ENCODE results near the gene AMELY. TPM values are rescaled to one million over a fixed set of nuclear protein-coding genes. Genes with fewer than 3 reads are reported as not detected.

The AMELY gene, protein sequence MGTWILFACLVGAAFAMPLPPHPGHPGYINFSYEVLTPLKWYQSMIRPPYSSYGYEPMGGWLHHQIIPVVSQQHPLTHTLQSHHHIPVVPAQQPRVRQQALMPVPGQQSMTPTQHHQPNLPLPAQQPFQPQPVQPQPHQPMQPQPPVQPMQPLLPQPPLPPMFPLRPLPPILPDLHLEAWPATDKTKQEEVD
- not detected for total RNA-seq
- not detected for polyA plus RNA-seq (2013, experiment 1 of 2)
- not detected for polyA plus RNA-seq (2013, experiment 2 of 2)
- total RNA-seq: 0 reads per million in 172 experiments

DNA sequence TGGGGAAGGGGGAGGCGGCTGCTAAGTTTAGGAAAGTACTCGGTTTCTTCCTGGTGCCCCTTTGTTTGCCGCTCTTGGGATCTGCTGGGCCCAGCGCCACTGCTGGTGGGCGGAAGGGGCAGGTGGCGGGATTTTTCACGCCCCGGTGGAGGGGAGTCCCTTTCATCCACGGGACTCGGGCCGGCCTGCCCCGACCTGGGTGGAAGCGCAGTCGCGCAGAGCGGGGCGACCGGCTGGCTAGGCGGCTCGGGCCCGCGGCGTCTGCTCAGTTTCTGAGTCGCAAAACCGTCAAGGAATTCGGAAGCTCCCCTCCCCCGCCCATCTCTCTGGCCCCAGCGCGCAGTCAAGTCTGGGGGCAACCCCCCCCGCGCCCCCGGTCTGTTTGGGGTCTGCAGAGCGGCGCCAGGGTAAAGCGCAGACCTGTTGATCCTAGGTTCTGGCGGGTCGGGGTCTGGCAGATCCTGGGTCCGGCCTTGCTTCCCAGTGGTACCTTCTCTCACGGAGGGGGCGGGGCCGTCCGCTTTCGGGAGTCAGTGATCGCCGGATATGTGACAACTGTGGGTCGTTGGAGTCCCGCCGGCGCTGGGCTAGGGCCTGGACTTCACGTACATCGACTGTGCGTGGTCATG, at the start of gene AMELY:
AMELY (minus strand) TSS at position 500 of the 629 bp plus-strand sequence. CDS start 39,144 bp downstream, outside the sequence.
- Mint-ChIP-seq H3K36me3 (ENCODE audit: low read depth) (no peaks in the 10 kb centered on the region), H3K27me3 (peaks cover 31% of the 10 kb centered on the region), H3K4me3 (no peak within 1 kb of the TSS), H3K27ac (no peak within 1 kb of the TSS), H3K9me3 (no peaks in the 10 kb centered on the region), H3K4me1 (ENCODE audit: low read depth) (no peaks in the 10 kb centered on the region)
- H3K9me3 ChIP-seq (ENCODE audit: control insufficient read depth in 1 of 2, insufficient read depth in 1 of 2, low read length in 2 of 2): no peaks in the 10 kb centered on the region
- DNase-seq (no peak), ATAC-seq (ENCODE audit: poor library complexity) (no peak)
- intact Hi-C loops (cut with DNase I, micrococcal nuclease): no loop called here
- TF ChIP-seq, protein P1, sequence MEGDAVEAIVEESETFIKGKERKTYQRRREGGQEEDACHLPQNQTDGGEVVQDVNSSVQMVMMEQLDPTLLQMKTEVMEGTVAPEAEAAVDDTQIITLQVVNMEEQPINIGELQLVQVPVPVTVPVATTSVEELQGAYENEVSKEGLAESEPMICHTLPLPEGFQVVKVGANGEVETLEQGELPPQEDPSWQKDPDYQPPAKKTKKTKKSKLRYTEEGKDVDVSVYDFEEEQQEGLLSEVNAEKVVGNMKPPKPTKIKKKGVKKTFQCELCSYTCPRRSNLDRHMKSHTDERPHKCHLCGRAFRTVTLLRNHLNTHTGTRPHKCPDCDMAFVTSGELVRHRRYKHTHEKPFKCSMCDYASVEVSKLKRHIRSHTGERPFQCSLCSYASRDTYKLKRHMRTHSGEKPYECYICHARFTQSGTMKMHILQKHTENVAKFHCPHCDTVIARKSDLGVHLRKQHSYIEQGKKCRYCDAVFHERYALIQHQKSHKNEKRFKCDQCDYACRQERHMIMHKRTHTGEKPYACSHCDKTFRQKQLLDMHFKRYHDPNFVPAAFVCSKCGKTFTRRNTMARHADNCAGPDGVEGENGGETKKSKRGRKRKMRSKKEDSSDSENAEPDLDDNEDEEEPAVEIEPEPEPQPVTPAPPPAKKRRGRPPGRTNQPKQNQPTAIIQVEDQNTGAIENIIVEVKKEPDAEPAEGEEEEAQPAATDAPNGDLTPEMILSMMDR (IDR thresholded peaks at IDR 0.05): no peak
- no peak within 1 kb of the TSS for H3K4me3 ChIP-seq (ENCODE audit: low read length)
- no peak within 1 kb of the TSS for H3K27ac ChIP-seq (ENCODE audit: low read depth in 1 of 2, low read length in 2 of 2)
- POLR2A ChIA-PET: no interaction called here
- H3K27me3 ChIP-seq (ENCODE audit: control insufficient read depth in 1 of 2, insufficient read depth in 2 of 2, low read length in 2 of 2): peaks cover 0 to 7% of the 10 kb centered on the region in 2 experiments
- H3K4me1 ChIP-seq (ENCODE audit: insufficient read depth, low read length): no peaks in the 10 kb centered on the region
- CTCF ChIA-PET: no interaction called here
- no peaks in the 10 kb centered on the region for H3K36me3 ChIP-seq (ENCODE audit: insufficient read depth, low read length)

DNA sequence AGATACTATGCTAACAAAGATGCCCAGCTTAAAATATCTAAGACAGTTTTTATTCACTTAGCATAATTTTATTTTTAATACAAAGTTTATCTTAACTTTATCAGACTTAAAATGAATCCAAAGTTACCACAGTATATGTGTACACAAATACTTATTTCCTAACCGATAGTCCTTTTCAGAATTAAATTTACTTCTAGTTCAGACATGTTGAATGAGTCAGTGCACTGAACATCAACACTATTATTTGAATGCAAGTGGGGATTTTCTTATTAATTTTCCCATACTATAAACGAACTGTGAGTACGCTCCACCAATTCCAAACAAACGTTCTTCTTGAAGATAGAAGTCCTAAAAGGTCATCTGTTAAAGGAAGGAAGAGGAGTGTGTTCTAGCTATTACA, 38.4 kb upstream of the AMELY start:
- H3K9me3 Mint-ChIP-seq: no peaks in the 10 kb centered on the region
- no peak overlapping the region for H3K4me3 ChIP-seq (ENCODE audit: low read length)
- H3K4me3 Mint-ChIP-seq: no peak overlapping the region
- H3K4me1 ChIP-seq (ENCODE audit: insufficient read depth, low read length): no peaks in the 10 kb centered on the region
- ChIA-PET POLR2A (no interaction called here), CTCF (no interaction called here)
- H3K27ac ChIP-seq (ENCODE audit: low read depth in 1 of 2, low read length in 2 of 2): no peak overlapping the region
- no peaks in the 10 kb centered on the region for H3K4me1 Mint-ChIP-seq (ENCODE audit: low read depth)
- no peak for ATAC-seq (ENCODE audit: poor library complexity)
- H3K9me3 ChIP-seq (ENCODE audit: control insufficient read depth in 1 of 2, insufficient read depth in 1 of 2, low read length in 2 of 2): no peaks in the 10 kb centered on the region
- TF ChIP-seq, protein P1 (IDR thresholded peaks at IDR 0.05): no peak
- no peaks in the 10 kb centered on the region for H3K36me3 Mint-ChIP-seq (ENCODE audit: low read depth)
- H3K27me3 ChIP-seq (ENCODE audit: control insufficient read depth in 1 of 2, insufficient read depth in 2 of 2, low read length in 2 of 2): no peaks in the 10 kb centered on the region
- no peak for DNase-seq
- H3K36me3 ChIP-seq (ENCODE audit: insufficient read depth, low read length): no peaks in the 10 kb centered on the region
- peaks cover 5% of the 10 kb centered on the region for H3K27me3 Mint-ChIP-seq
- intact Hi-C loops (cut with DNase I, micrococcal nuclease): no loop called here
- H3K27ac Mint-ChIP-seq: no peak overlapping the region

DNA sequence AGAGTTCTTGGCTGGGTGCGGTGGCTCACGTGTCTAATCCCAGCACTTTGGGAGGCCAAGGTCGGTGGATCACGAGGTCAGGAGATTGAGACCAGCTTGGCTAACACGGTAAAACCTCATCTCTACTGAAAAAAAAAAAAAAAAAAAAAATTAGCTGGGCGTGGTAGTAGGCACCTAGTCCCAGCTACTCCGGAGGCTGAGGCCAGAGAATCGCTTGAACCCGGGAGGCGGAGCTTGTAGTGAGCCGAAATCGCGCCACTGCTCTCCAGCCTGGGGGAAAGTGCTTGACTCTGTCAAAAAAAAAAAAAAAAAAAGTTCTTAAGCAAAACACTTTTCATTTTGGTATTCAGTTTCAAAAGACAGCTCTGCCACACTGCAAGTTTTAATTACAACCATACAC, 36.8 kb upstream of the AMELY start:
- Histone ChIP-seq H3K4me1 (ENCODE audit: insufficient read depth, low read length) (no peaks in the 10 kb centered on the region), H3K27ac (ENCODE audit: low read depth in 1 of 2, low read length in 2 of 2) (no peak overlapping the region), H3K9me3 (ENCODE audit: control insufficient read depth in 1 of 2, insufficient read depth in 1 of 2, low read length in 2 of 2) (no peaks in the 10 kb centered on the region), H3K4me3 (ENCODE audit: low read length) (no peak overlapping the region), H3K27me3 (ENCODE audit: control insufficient read depth in 1 of 2, insufficient read depth in 2 of 2, low read length in 2 of 2) (no peaks in the 10 kb centered on the region), H3K36me3 (ENCODE audit: insufficient read depth, low read length) (no peaks in the 10 kb centered on the region)
- Mint-ChIP-seq H3K27ac (no peak overlapping the region), H3K27me3 (peaks cover 5% of the 10 kb centered on the region), H3K4me3 (no peak overlapping the region), H3K4me1 (ENCODE audit: low read depth) (no peaks in the 10 kb centered on the region), H3K9me3 (no peaks in the 10 kb centered on the region), H3K36me3 (ENCODE audit: low read depth) (no peaks in the 10 kb centered on the region)
- CTCF ChIA-PET: no interaction called here
- POLR2A ChIA-PET: no interaction called here
- DNase-seq: no peak
- ATAC-seq (ENCODE audit: poor library complexity): no peak
- TF ChIP-seq, protein P1 (IDR thresholded peaks at IDR 0.05): no peak
- intact Hi-C loops (cut with DNase I, micrococcal nuclease): no loop called here

All from CD4-positive, alpha-beta T cell (primary cell).